Loucy (cell line): ENCODE results near the gene TIAM1.

Experiments used
- H2AFZ ChIP-seq: fragments of 200-600 bp; sonication (generic); 2 replicates; pipeline ENCODE4 v1.6.0; 2016; ENCODE audit warnings: antibody characterized with exemption, mild to moderate bottlenecking, low read length, moderate library complexity
- H3F3A ChIP-seq: fragments of 200-600 bp; 2 replicates; pipeline ENCODE4 v1.6.0; 2016; ENCODE audit warnings: antibody characterized with exemption, low read depth, mild to moderate bottlenecking
- H3K27me3 ChIP-seq: fragments of 200-600 bp; sonication (generic); 2 replicates; pipeline ENCODE4 v1.6.1; 2014; ENCODE audit warnings: low read length, mild to moderate bottlenecking; ENCODE audit not compliant: insufficient read depth, poor library complexity, severe bottlenecking
- H3K36me3 ChIP-seq: fragments of 200-600 bp; sonication (generic); 2 replicates; pipeline ENCODE4 v1.6.1; 2016; ENCODE audit warnings: low read length; ENCODE audit not compliant: insufficient read depth
- H3K4me1 ChIP-seq: fragments of 200-600 bp; sonication (generic); 2 replicates; pipeline ENCODE4 v1.5.1; 2014; ENCODE audit warnings: low read length, mild to moderate bottlenecking; ENCODE audit not compliant: insufficient read depth, poor library complexity, severe bottlenecking
- H3K4me2 ChIP-seq: fragments of 200-600 bp; sonication (generic); 2 replicates; pipeline ENCODE4 v1.6.0; 2014; ENCODE audit warnings: antibody characterized with exemption, low read length, low read depth, mild to moderate bottlenecking; ENCODE audit not compliant: poor library complexity, severe bottlenecking
- H3K4me3 ChIP-seq: fragments of 200-600 bp; sonication (generic); 2 replicates; pipeline ENCODE4 v1.5.1; 2014; ENCODE audit warnings: low read length, mild to moderate bottlenecking, mixed read lengths; ENCODE audit not compliant: poor library complexity, severe bottlenecking
- H3K79me2 ChIP-seq: fragments of 200-600 bp; sonication (generic); 2 replicates; pipeline ENCODE4 v1.6.1; 2014; ENCODE audit warnings: low read length; ENCODE audit not compliant: insufficient read depth
- H3K9ac ChIP-seq: fragments of 200-600 bp; sonication (generic); 2 replicates; pipeline ENCODE4 v1.6.0; 2014; ENCODE audit warnings: mild to moderate bottlenecking, low read depth, low read length, moderate library complexity; ENCODE audit not compliant: poor library complexity, severe bottlenecking
- H3K9me2 ChIP-seq: fragments of 200-600 bp; sonication (generic); replicated peaks from 2 replicates; pipeline ENCODE4 v1.6.1; 2016; ENCODE audit warnings: low read depth, low read length, mixed read lengths
- H3K9me3 ChIP-seq: fragments of 200-600 bp; sonication (generic); 2 replicates; pipeline ENCODE4 v1.6.1; 2014; ENCODE audit warnings: mild to moderate bottlenecking, antibody characterized with exemption, low read length, low read depth; ENCODE audit not compliant: insufficient read depth
- H4K20me1 ChIP-seq: fragments of 200-600 bp; sonication (generic); 2 replicates; pipeline ENCODE4 v1.6.0; 2014; ENCODE audit warnings: antibody characterized with exemption, low read length, mild to moderate bottlenecking; ENCODE audit not compliant: insufficient read depth, poor library complexity, severe bottlenecking
- EZH2phosphoT487 ChIP-seq: fragments of 200-600 bp; IDR thresholded peaks from 2 replicates; pipeline ENCODE4 v1.6.1; 2018; ENCODE audit warnings: antibody characterized with exemption, mild to moderate bottlenecking, moderate library complexity, borderline replicate concordance
- TF ChIP-seq, protein P1 (sequence below): fragments of 200-600 bp; sonication (generic); conservative IDR thresholded peaks from 2 replicates; pipeline ENCODE4 v1.5.1; 2014; ENCODE audit warnings: mild to moderate bottlenecking, antibody characterized with exemption, low read length

TIAM1 gene

DNA sequence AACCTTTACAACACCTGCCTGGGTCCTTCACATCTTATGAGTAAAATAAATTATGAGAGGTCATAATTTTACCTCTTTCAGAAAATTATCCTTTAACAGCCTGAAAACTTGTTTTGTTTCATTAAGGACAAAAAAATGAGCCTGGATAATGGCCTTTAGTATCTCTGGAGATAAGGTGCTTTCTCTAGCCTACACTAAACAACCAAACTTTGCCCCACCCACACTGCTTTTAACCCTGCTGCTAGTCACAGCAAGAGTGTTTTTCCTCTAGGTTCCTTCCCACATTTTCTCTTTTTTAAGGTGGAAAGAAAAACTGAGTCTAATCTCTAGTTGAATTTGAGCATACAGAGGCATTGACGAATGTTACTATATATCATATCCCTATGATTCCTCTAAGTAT is 204.0 kb downstream of the TIAM1 start:
- Histone ChIP-seq H3K9me2 (no peaks in the 10 kb centered on the region), H3K9me3 (no peaks in the 10 kb centered on the region), H3K4me2 (no peak overlapping the region), H3K27me3 (no peaks in the 10 kb centered on the region), H3K79me2 (no peaks in the 10 kb centered on the region), H3F3A (no peaks in the 10 kb centered on the region), H4K20me1 (no peaks in the 10 kb centered on the region), H3K4me1 (peaks cover 10% of the 10 kb centered on the region), H3K36me3 (no peaks in the 10 kb centered on the region), H3K4me3 (no peak overlapping the region), H2AFZ (no peak overlapping the region), H3K9ac (no peak overlapping the region)
- TF ChIP-seq, protein P1, sequence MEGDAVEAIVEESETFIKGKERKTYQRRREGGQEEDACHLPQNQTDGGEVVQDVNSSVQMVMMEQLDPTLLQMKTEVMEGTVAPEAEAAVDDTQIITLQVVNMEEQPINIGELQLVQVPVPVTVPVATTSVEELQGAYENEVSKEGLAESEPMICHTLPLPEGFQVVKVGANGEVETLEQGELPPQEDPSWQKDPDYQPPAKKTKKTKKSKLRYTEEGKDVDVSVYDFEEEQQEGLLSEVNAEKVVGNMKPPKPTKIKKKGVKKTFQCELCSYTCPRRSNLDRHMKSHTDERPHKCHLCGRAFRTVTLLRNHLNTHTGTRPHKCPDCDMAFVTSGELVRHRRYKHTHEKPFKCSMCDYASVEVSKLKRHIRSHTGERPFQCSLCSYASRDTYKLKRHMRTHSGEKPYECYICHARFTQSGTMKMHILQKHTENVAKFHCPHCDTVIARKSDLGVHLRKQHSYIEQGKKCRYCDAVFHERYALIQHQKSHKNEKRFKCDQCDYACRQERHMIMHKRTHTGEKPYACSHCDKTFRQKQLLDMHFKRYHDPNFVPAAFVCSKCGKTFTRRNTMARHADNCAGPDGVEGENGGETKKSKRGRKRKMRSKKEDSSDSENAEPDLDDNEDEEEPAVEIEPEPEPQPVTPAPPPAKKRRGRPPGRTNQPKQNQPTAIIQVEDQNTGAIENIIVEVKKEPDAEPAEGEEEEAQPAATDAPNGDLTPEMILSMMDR, result no peak
- no peak for TF ChIP-seq EZH2phosphoT487

- Histone ChIP-seq H3K4me2 (no peak overlapping the region), H3K9ac (no peak overlapping the region), H3K27me3 (no peaks in the 10 kb centered on the region), H2AFZ (no peak overlapping the region), H3F3A (0 out of 2 replicates have a peak, but pooled peaks cover 5% of the 10 kb centered on the region), H3K9me2 (no peaks in the 10 kb centered on the region), H3K9me3 (no peaks in the 10 kb centered on the region), H3K4me3 (no peak overlapping the region), H4K20me1 (no peaks in the 10 kb centered on the region), H3K4me1 (peaks cover 24% of the 10 kb centered on the region), H3K36me3 (no peaks in the 10 kb centered on the region), H3K79me2 (no peaks in the 10 kb centered on the region)
- TF ChIP-seq EZH2phosphoT487, result no peak
- TF ChIP-seq, protein P1, result no peak
Measured at GRCh38 chr21:31137960-31138359, 206.1 kb downstream of the TIAM1 start.

DNA sequence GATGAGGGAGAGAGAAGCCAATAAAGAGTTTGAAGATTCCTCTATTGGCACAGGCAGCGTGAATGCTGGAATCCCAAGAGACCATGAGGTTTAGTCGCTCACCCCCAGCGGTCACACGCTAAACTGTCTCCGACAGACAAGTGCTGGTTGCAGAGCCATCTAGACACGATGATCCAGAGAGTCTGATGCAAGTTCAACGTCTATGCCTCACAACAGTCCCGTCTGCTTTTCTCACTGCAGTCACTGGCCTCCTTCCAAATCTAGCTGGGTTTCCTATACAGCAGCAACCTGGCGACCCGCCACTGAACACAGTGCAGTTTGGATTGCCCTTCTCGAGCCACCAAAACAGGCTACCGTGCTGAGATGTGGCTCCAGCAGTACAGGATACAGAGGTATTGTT is 207.2 kb downstream of the TIAM1 start:
- H3F3A ChIP-seq, result 0 out of 2 replicates have a peak, but pooled peaks cover 5% of the 10 kb centered on the region
- H3K4me3 ChIP-seq, result no peak overlapping the region
- no peaks in the 10 kb centered on the region for H3K9me3 ChIP-seq
- H3K79me2 ChIP-seq, result no peaks in the 10 kb centered on the region
- H3K4me2 ChIP-seq, result no peak overlapping the region
- no peak overlapping the region for H3K9ac ChIP-seq
- H2AFZ ChIP-seq, result no peak overlapping the region
- TF ChIP-seq, protein P1, result no peak
- TF ChIP-seq EZH2phosphoT487, result no peak
- H4K20me1 ChIP-seq, result no peaks in the 10 kb centered on the region
- peaks cover 29% of the 10 kb centered on the region for H3K4me1 ChIP-seq
- H3K27me3 ChIP-seq, result no peaks in the 10 kb centered on the region
- H3K9me2 ChIP-seq, result no peaks in the 10 kb centered on the region
- H3K36me3 ChIP-seq, result no peaks in the 10 kb centered on the region
